Measurements from ENCODE around the gene NVL. TPM values are rescaled to one million over a fixed set of nuclear protein-coding genes. Genes with fewer than 3 reads are reported as not detected.

Gene NVL
- total and polyA plus RNA-seq, 2 of the 4 experiments (the other 2 are of a cell fraction) = 16.5 to 18.4 TPM

DNA sequence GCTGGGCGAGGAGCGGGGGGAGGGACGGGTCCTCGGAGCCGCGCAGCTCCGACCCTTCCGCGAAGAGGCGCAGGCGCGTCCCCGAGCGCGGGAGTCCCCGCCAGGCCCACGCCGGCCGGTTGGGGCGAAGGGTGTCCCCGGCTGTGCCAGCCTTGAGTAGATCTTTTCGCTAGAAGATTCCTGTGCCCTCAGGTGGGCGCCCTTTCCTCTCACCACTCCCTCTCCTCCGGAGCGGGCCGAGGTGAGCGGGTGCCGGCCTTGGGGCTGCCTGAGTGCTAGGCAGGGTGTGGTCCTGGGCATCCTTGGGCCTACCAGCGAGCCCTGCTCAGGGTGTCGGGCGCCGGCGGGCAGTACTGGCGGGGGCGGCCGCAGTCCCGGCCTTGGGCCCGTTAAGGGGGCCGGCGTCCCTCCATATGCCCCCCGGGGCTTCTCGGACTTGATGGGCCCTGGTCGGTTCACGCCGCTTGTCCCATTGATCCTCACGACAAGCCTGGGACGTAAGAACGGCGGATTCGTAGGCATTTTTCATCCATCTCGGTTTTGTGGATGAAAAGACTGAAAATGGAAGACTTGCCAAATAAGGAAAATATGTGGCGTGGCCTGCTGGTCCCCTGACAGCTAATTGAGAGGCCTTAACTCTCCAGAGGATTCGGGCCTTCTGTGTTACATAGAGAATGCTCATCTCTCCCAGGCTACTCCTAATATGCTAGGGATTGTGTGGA is 146.2 kb downstream of the NVL start:
- Histone ChIP-seq H3K9me1 (ENCODE audit: insufficient read depth, low read length) (peaks cover 2% of the 10 kb centered on the region; the same call in 1 of the 2 replicates), H3K4ac (ENCODE audit: low read depth, low read length) (peak overlapping the region; percentile 96), H3K4me1 (ENCODE audit: control insufficient read depth, insufficient read depth, low read length) (0 out of 2 replicates have a peak, but pooled peaks cover 4% of the 10 kb centered on the region), H2AFZ (replicated peaks; ENCODE audit: low read length, poor library complexity) (peak overlapping the region; percentile 95), H4K20me1 (ENCODE audit: insufficient read depth, low read length) (peaks cover 41% of the 10 kb centered on the region), H3K56ac (ENCODE audit: extremely low read depth, insufficient read depth, low read length) (peak overlapping the region; percentile 84), H4K91ac (ENCODE audit: insufficient read depth, low read depth, low read length) (peak overlapping the region; percentile 86), H3K4me2 (ENCODE audit: low read depth, low read length) (peak overlapping the region; percentile 92), H3K27ac (ENCODE audit: insufficient read depth, low read length) (peak overlapping the region; percentile 96), H4K5ac (ENCODE audit: low read depth, low read length) (peak overlapping the region; percentile 90), H3K9ac (ENCODE audit: low read depth, low read length) (peak overlapping the region; percentile 95), H2AK5ac (ENCODE audit: low read depth, low read length) (peak overlapping the region; percentile 71), H4K8ac (ENCODE audit: low read depth in 2 of 2, low read length in 2 of 2) (peak overlapping the region; percentile 48 to 93), H3K18ac (ENCODE audit: low read depth, low read length) (peak overlapping the region; percentile 91), H2BK15ac (ENCODE audit: low read depth, low read length) (no peak overlapping the region), H2BK20ac (ENCODE audit: low read depth, low read length) (no peak overlapping the region), H3K9me3 (ENCODE audit: control insufficient read depth, insufficient read depth, low read length) (no peaks in the 10 kb centered on the region), H2BK5ac (ENCODE audit: low read depth, low read length, poor library complexity, severe bottlenecking) (peak overlapping the region; percentile 85), H2BK120ac (ENCODE audit: low read depth, low read length) (no peak overlapping the region), H3K36me3 (ENCODE audit: control insufficient read depth, insufficient read depth, low read length) (0 out of 2 replicates have a peak, but pooled peaks cover 1% of the 10 kb centered on the region), H2AK9ac (replicated peaks; ENCODE audit: low read depth, low read length, poor library complexity) (peak overlapping the region; percentile 99), H3K23ac (ENCODE audit: low read depth, low read length) (peak overlapping the region; percentile 79), H3K4me3 (ENCODE audit: insufficient read depth, low read depth, low read length) (peak overlapping the region; percentile 98), H3K14ac (replicated peaks; ENCODE audit: low read depth, low read length) (peak overlapping the region; percentile 93), H3K79me1 (ENCODE audit: low read depth in 1 of 2, low read length in 2 of 2) (peaks cover 0 to 38% of the 10 kb centered on the region in 2 experiments; a peak in 2 of 4 replicates), H3K27me3 (ENCODE audit: control insufficient read depth, insufficient read depth, low read length) (no peaks in the 10 kb centered on the region)
- BruUV-seq (replicated peaks) = no TSS peak
- dilution Hi-C loops (cut with HindIII; ENCODE audit: low sequenced_read_pairs, unreplicated experiment) (no loop called here), in situ Hi-C loops (cut with MboI; ENCODE audit: low sequenced_read_pairs) (no loop called here), intact Hi-C loops (cut with micrococcal nuclease) (loop anchor here (2.0 kb wide), 1 partner anchor 35 kb away; no protein-coding TSS in a partner anchor)
- CTCF ChIA-PET = interaction anchor here (0.5 to 0.6 kb wide), 3 partner anchors 11 to 44 kb away, joined by 3 to 5 read pairs (median 3); no protein-coding TSS in a partner anchor
- POLR2A ChIA-PET (ENCODE audit: unreplicated experiment) = no interaction called here
- TF ChIP-seq POLR2A (IDR thresholded peaks at IDR 0.05; ENCODE audit: low read depth, low read length) (no peak; the same call in 1 of the 2 replicates), CHD1 (IDR thresholded peaks at IDR 0.05; ENCODE audit: low read depth, low read length) (no peak; the same call in 1 of the 2 replicates), CEBPB (IDR thresholded peaks at IDR 0.05; ENCODE audit: low read depth, low read length) (peak; percentile 5; the same call in 1 of the 2 replicates), SMC3 (IDR thresholded peaks at IDR 0.05; ENCODE audit: low read depth, low read length) (no peak), RAD21 (IDR thresholded peaks at IDR 0.05; ENCODE audit: low read length) (no peak; the same call in 1 of the 2 replicates), MAZ (IDR thresholded peaks at IDR 0.05; ENCODE audit: borderline replicate concordance, low read depth, low read length) (0 out of 2 replicates have a peak, but pooled peaks have one; percentile 8), MAFK (IDR thresholded peaks at IDR 0.05; ENCODE audit: low read depth, low read length) (no peak), NFE2L2 (IDR thresholded peaks at IDR 0.05; ENCODE audit: low read depth, low read length) (no peak), RFX5 (IDR thresholded peaks at IDR 0.05; ENCODE audit: low read depth, low read length) (no peak)
- TF ChIP-seq, protein P1, sequence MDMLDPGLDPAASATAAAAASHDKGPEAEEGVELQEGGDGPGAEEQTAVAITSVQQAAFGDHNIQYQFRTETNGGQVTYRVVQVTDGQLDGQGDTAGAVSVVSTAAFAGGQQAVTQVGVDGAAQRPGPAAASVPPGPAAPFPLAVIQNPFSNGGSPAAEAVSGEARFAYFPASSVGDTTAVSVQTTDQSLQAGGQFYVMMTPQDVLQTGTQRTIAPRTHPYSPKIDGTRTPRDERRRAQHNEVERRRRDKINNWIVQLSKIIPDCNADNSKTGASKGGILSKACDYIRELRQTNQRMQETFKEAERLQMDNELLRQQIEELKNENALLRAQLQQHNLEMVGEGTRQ (IDR thresholded peaks at IDR 0.05; ENCODE audit: low read depth, low read length) = no peak
- WGBS, 2 experiments (ENCODE audit: extremely low coverage in 2 of 2, insufficient read length in 1 of 2) = 0% methylated on average over 11 of the region's 53 CpGs; no CpG with 5 or more reads in 1 of the 2 experiments
- DNase-seq (peak; percentile 61), ATAC-seq (ENCODE audit: low read depth) (peak; percentile 76)

Data from IMR-90 (cell line).